ENCODE data around the gene THY1. TPM values are rescaled to one million over a fixed set of nuclear protein-coding genes. Genes with fewer than 3 reads are reported as not detected.

THY1 gene
- total and polyA plus RNA-seq, 2 of the 8 experiments (the other 6 are each of a cell fraction or from before 2014, with no cell fraction given) = 286 to 2,479 TPM

DNA sequence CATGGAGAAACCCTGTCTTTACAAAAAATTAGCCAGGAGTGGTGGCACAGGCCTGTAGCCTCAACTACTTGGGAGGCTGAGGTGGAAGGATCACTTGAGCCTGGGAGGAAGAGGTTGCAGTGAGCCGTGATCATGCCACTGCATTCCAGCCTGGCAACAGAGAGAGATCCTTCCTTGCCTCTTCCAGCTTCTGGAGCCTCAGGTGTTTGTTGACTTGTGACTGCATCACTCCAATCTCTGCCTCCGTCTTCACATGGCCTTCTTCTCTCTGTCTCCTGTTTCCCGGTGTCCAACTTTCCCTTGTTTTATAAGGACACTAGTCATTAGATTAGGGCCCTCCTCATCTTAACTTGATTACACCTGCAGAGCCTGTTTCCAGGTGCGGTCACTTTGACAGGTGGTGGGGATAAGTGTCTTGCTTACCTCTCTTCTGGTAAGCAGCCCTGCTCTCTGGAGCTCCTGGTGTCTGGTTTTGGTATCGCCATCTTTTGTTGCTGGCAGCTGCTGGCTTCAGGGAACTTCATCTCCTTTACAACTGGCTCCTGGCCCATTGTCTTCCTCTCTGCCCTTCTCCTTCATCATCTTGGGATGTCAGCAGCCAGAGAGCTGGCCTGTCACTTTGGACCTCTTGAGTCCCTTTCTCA, 33.2 kb downstream of the THY1 start:
- no peak overlapping the region for H3K4me2 ChIP-seq (ENCODE audit: insufficient read depth in 1 of 2, low read depth in 2 of 2, low read length in 2 of 2)
- no peak overlapping the region for H2BK15ac ChIP-seq (ENCODE audit: low read length)
- 55% methylated on average over 5 of the region's 5 CpGs; no CpG with 5 or more reads in 1 of the 2 experiments for WGBS, 2 experiments (ENCODE audit: extremely low coverage in 1 of 2, insufficient coverage in 1 of 2, insufficient read length in 1 of 2, insufficient replicate concordance in 2 of 2, low coverage in 1 of 2, low lambda C conversion rate in 2 of 2, missing lambda C conversion rate in 1 of 2)
- H3K4ac ChIP-seq (replicated peaks; ENCODE audit: insufficient read length, low read depth, low read length) = no peak overlapping the region
- no peaks in the 10 kb centered on the region for H3K27me3 ChIP-seq (replicated peaks in 1 of 4; ENCODE audit: control insufficient read depth in 3 of 4, extremely low read depth in 1 of 4, insufficient read depth in 3 of 4, low read length in 3 of 4)
- H2BK5ac ChIP-seq (ENCODE audit: low read depth, low read length) = no peak overlapping the region
- H3K23me2 ChIP-seq (ENCODE audit: low read depth, low read length) = no peaks in the 10 kb centered on the region; the same call in 1 of the 2 replicates
- H3K79me1 ChIP-seq (ENCODE audit: low read depth, low read length) = no peaks in the 10 kb centered on the region
- H3K14ac ChIP-seq (ENCODE audit: insufficient read length) = no peak overlapping the region
- no peak overlapping the region; a peak in 1 of 7 replicates for H3K9ac ChIP-seq (replicated peaks in 1 of 4; ENCODE audit: extremely low read depth in 1 of 4, low read depth in 3 of 4, low read length in 3 of 4)
- H2BK120ac ChIP-seq (replicated peaks; ENCODE audit: low read depth, low read length) = no peak overlapping the region
- no peaks in the 10 kb centered on the region; a peak in 1 of 7 replicates for H3K4me1 ChIP-seq (replicated peaks in 1 of 4; ENCODE audit: control insufficient read depth in 3 of 4, insufficient read depth in 4 of 4, low read length in 3 of 4)
- H4K20me1 ChIP-seq (replicated peaks in 1 of 2; ENCODE audit: control insufficient read depth in 1 of 2, insufficient read depth in 2 of 2, low read length in 2 of 2) = no peaks in the 10 kb centered on the region
- H3K23ac ChIP-seq (ENCODE audit: insufficient read length) = no peak overlapping the region
- FAIRE-seq (peak; percentile 86), DNase-seq (ENCODE audit: low read depth in 1 of 2, low spot score in 2 of 2) (peak in 1 of 2 experiments; percentile 83)
- H3K9me3 ChIP-seq (ENCODE audit: insufficient read depth in 2 of 2, low read depth in 1 of 2, low read length in 1 of 2) = no peaks in the 10 kb centered on the region
- no peak overlapping the region for H3K4me3 ChIP-seq (ENCODE audit: extremely low read depth in 1 of 4, insufficient read depth in 2 of 4, low read depth in 3 of 4, low read length in 4 of 4)
- no peak overlapping the region for H3K18ac ChIP-seq (ENCODE audit: extremely low read depth, low read length)
- CTCF ChIA-PET (ENCODE audit: partially characterized antibody) = interaction anchor here (0.7 to 26.3 kb wide), 24 partner anchors 9 to 225 kb away, joined by 3 to 463 read pairs (median 4); partner anchors contain the start of genes C1QTNF5, MFRP and USP2
- no peak overlapping the region for H4K91ac ChIP-seq (replicated peaks; ENCODE audit: insufficient read length, low read length)
- no peak overlapping the region for H4K8ac ChIP-seq (ENCODE audit: extremely low read depth, insufficient read depth, low read length)
- no peak overlapping the region for H3K27ac ChIP-seq (ENCODE audit: low read depth, low read length)
- H2BK12ac ChIP-seq (ENCODE audit: low read depth, low read length) = 0 out of 2 replicates have a peak overlapping the region, but pooled peaks have one; percentile 1
- H3K36me3 ChIP-seq (ENCODE audit: control insufficient read depth in 2 of 4, insufficient read depth in 4 of 4, low read length in 3 of 4) = no peaks in the 10 kb centered on the region
- POLR2A ChIA-PET (ENCODE audit: partially characterized antibody) = interaction anchor here (1.0 to 1.3 kb wide), 2 partner anchors 9 to 26 kb away, joined by 3 to 4 read pairs; partner anchors contain the start of gene USP2
- H3K79me2 ChIP-seq (ENCODE audit: control insufficient read depth in 1 of 2, insufficient read depth in 2 of 2, low read length in 2 of 2) = no peaks in the 10 kb centered on the region
- no peak overlapping the region for H2BK20ac ChIP-seq (ENCODE audit: low read length)
- H4K5ac ChIP-seq (ENCODE audit: insufficient read length, low read depth, low read length) = no peak overlapping the region
- H3K56ac ChIP-seq (replicated peaks; ENCODE audit: insufficient read length, low read depth, low read length) = no peak overlapping the region
- no peak overlapping the region for H2AK5ac ChIP-seq (ENCODE audit: low read depth, low read length)
- 0 out of 2 replicates have a peak overlapping the region, but pooled peaks have one; percentile 11 for H2AFZ ChIP-seq (ENCODE audit: low read length)
- TF ChIP-seq, protein P1, sequence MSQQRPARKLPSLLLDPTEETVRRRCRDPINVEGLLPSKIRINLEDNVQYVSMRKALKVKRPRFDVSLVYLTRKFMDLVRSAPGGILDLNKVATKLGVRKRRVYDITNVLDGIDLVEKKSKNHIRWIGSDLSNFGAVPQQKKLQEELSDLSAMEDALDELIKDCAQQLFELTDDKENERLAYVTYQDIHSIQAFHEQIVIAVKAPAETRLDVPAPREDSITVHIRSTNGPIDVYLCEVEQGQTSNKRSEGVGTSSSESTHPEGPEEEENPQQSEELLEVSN (IDR thresholded peaks at IDR 0.05) = no peak
- 0 out of 2 replicates have a peak, but pooled peaks have one; percentile 16 for TF ChIP-seq CREB1 (IDR thresholded peaks at IDR 0.05)
- TF ChIP-seq RNF2 (IDR thresholded peaks at IDR 0.05; ENCODE audit: borderline replicate concordance, low read depth, low read length, missing control alignments, poor library complexity, severe bottlenecking) = no peak
- TF ChIP-seq SIN3A (conservative IDR thresholded peaks at IDR 0.05 in 1 of 2, IDR thresholded peaks at IDR 0.05 in 1 of 2; ENCODE audit: low read depth in 1 of 2, low read length in 2 of 2) = peak in 1 of 2 experiments; percentile 88; a peak in 2 of 4 replicates
- TF ChIP-seq, protein P2, sequence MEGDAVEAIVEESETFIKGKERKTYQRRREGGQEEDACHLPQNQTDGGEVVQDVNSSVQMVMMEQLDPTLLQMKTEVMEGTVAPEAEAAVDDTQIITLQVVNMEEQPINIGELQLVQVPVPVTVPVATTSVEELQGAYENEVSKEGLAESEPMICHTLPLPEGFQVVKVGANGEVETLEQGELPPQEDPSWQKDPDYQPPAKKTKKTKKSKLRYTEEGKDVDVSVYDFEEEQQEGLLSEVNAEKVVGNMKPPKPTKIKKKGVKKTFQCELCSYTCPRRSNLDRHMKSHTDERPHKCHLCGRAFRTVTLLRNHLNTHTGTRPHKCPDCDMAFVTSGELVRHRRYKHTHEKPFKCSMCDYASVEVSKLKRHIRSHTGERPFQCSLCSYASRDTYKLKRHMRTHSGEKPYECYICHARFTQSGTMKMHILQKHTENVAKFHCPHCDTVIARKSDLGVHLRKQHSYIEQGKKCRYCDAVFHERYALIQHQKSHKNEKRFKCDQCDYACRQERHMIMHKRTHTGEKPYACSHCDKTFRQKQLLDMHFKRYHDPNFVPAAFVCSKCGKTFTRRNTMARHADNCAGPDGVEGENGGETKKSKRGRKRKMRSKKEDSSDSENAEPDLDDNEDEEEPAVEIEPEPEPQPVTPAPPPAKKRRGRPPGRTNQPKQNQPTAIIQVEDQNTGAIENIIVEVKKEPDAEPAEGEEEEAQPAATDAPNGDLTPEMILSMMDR (IDR thresholded peaks at IDR 0.05; ENCODE audit: control extremely low read depth in 1 of 3, insufficient read depth in 1 of 3, low read depth in 1 of 3, low read length in 3 of 3) = peak; percentile 63 to 84 (median 68)
- peak; percentile 41 to 59 for TF ChIP-seq RAD21 (IDR thresholded peaks at IDR 0.05 in 1 of 2, conservative IDR thresholded peaks at IDR 0.05 in 1 of 2; ENCODE audit: low read depth in 2 of 2, low read length in 2 of 2)
